ENCODE results near the gene CHCHD10. TPM values are rescaled to one million over a fixed set of nuclear protein-coding genes. Genes with fewer than 3 reads are reported as not detected.

The CHCHD10 gene
- total RNA-seq, 4 donors from 2014 or later = 19.9 to 61.2 (median 31.2) TPM

Other genes with a start within 250 kb of the CHCHD10 start
- not detected for gene IGLL1, start 187.7 kb downstream of the CHCHD10 start, total RNA-seq
- gene DRICH1, start 135.7 kb downstream of the CHCHD10 start, total RNA-seq = 1 to 10 TPM in 1 of 4 donors, under 1 TPM in 2, not detected in 1; 0.56 to 1.3 (median 0.72) TPM
- 1 to 10 TPM in 2 of 4 donors, under 1 TPM in 1, not detected in 1; 0.38 to 6.9 (median 1.3) TPM for gene RGL4, start 77.0 kb downstream of the CHCHD10 start, total RNA-seq
- gene ZNF70, start 16.9 kb downstream of the CHCHD10 start, total RNA-seq = 1 to 10 TPM; 2.8 to 5.1 (median 4.0) TPM
- gene VPREB3, start 13.5 kb downstream of the CHCHD10 start, total RNA-seq = not detected
- not detected for gene C22orf15, start 5.0 kb downstream of the CHCHD10 start, total RNA-seq
- gene MMP11, start 4.9 kb upstream of the CHCHD10 start, total RNA-seq = 1 to 10 TPM in 2 of 4 donors, under 1 TPM in 1, not detected in 1; 0.79 to 3.1 (median 2.1) TPM
- gene SMARCB1, start 19.0 kb upstream of the CHCHD10 start, total RNA-seq = 10 to 100 TPM; 38.8 to 50.9 (median 47.6) TPM
- 1 to 10 TPM in 2 of 4 donors, under 1 TPM in 2; 0.47 to 3.1 (median 1.5) TPM for gene DERL3, start 71.0 kb upstream of the CHCHD10 start, total RNA-seq
- 1 to 10 TPM; 3.1 to 9.2 (median 7.5) TPM for gene SLC2A11, start 89.9 kb upstream of the CHCHD10 start, total RNA-seq
- 100 to 1,000 TPM; 136 to 255 (median 235) TPM for gene MIF, start 126.4 kb upstream of the CHCHD10 start, total RNA-seq
- 1 to 10 TPM in 3 of 4 donors, under 1 TPM in 1; 0.95 to 7.7 (median 3.3) TPM for gene GSTT2B, start 193.2 kb upstream of the CHCHD10 start, total RNA-seq
- 1 to 10 TPM in 1 of 4 donors, under 1 TPM in 1, not detected in 2; 0.84 to 1.1 TPM for gene DDTL, start 198.9 kb upstream of the CHCHD10 start, total RNA-seq
- gene DDT, start 206.5 kb upstream of the CHCHD10 start, total RNA-seq = 100 to 1,000 TPM; 107 to 168 (median 143) TPM
- not detected for gene GSTT2, start 212.2 kb upstream of the CHCHD10 start, total RNA-seq
- not detected for gene GSTT4, start 237.5 kb upstream of the CHCHD10 start, total RNA-seq
- gene CABIN1, start 243.3 kb upstream of the CHCHD10 start, total RNA-seq = 10 to 100 TPM; 27.0 to 56.9 (median 29.2) TPM